HG03060 (cell line): ENCODE measurements around the gene LENEP.

ENCODE experiments used
- ATAC-seq: cut with Tn5 transposase; IDR thresholded peaks from one replicate; pipeline ENCODE4 v1.9.1; 2021; ENCODE audit warnings: low read depth, moderate number of reproducible peaks; ENCODE audit not compliant: unreplicated experiment

Gene LENEP, protein sequence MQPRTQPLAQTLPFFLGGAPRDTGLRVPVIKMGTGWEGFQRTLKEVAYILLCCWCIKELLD

DNA sequence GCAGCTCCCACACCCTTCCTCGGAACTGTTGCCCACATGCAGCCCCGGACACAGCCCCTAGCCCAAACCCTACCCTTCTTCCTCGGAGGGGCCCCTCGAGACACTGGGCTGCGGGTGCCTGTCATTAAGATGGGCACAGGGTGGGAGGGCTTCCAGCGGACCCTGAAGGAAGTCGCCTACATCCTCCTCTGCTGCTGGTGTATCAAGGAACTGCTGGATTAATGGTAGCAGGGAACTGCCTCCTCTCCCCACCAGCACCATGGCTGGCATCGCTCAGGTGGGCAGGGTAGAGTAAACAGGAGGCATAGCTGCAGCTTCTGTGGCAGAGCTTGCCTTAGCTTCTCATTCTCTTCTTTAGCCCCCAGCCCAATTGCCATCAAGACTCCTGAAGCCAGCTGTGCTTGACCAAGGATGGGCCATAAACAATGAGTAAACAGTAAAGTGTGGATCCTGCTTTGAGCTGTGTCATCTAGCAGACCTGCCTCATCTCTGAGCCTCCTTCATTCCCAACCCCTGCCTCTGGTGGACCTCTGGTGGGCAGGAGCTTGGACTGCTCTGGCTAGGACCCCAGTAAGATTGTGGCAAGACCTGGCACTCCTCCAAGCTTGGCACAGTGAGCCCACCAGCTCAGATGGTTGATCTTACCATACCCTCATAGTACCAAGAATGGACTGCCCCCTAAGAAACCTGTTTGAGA is at the start of gene LENEP:
TSS of gene LENEP (plus strand) at position 15 of the 697 bp plus-strand sequence. CDS start at position 37, 22 bp downstream.
- no peak for ATAC-seq

- ATAC-seq, result no peak
Observed at GRCh38 chr1:154943649-154944400, 49.6 kb upstream of the LENEP start.

DNA sequence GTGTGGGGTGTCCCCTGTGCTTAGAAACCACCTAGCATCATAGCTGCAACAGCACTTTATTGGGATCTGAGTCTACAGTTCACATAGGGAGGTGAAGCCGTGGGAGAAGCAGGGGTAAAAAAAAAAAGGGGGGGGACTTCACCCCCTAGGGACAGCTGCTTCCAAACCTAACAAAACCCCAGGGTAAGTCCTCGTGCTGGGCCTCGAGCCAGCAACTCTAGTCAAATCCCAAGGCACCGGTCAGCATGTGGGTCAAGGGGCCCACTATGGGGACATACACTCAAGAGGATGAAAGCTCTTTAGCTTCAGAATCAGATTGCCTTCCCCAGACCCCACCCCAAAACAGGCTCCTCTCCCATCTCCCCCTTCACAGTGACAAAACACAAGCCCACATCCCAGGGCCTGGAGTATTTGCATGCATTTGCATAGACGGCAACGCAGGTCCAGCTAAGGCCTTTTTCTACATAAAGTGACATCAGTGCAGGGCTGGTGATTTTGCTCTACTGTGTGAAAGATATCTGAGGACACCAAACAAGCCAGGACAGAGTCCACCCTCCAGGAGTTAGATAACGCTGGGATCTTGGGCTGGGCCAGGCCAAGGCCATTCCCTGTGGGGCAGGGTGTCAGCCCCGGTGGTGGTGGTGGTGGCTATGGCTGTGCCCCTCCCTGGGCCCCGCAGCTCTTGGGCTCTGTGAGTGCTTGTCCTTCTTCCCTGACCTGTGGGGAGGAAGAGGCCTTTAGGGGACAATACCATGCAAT is 48.8 kb upstream of the LENEP start:
- ATAC-seq, result no peak

DNA sequence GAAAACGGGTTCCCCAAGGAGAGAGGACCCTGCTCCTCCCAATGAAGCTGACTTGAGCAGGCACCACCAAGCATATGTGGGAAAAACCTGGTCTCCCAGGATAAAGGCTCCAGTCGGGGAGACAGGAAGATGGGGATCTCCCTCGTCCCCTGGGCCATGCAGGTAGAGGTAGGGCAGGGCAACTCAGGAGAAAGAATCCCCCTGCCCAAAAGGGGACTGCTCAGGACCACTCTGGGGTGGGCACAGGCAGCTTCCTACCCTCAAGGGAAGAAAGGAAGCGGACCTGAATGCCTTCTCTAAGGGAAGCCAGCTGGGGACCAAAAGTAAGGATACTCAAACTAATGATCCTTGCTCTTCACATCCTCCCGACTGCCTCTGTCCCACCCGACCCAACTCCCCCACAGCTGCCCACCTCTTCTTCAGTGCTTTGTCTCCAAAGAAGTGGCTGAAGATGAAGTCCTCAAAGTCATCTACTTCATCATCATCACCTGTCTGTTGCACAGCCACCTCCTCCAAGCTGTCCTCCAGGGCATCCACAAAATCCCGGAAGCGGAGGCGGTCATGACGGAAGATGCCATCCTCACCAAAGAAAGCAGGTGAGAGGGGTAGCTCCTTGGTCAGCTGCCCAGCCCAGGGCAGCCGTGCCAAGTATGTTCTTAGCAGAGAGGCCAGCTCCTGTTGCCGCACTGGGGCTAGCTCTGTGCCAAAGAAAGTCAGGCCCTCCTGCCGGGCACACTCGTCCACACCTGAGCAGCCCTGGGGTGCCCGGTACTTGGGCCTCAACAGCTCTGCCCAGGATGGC is 48.0 kb upstream of the LENEP start:
- no peak for ATAC-seq

- ATAC-seq, result no peak
Observed at GRCh38 chr1:154945962-154946850, 47.2 kb upstream of the LENEP start.

- no peak for ATAC-seq
Observed at GRCh38 chr1:154948079-154948478, 45.3 kb upstream of the LENEP start.

DNA sequence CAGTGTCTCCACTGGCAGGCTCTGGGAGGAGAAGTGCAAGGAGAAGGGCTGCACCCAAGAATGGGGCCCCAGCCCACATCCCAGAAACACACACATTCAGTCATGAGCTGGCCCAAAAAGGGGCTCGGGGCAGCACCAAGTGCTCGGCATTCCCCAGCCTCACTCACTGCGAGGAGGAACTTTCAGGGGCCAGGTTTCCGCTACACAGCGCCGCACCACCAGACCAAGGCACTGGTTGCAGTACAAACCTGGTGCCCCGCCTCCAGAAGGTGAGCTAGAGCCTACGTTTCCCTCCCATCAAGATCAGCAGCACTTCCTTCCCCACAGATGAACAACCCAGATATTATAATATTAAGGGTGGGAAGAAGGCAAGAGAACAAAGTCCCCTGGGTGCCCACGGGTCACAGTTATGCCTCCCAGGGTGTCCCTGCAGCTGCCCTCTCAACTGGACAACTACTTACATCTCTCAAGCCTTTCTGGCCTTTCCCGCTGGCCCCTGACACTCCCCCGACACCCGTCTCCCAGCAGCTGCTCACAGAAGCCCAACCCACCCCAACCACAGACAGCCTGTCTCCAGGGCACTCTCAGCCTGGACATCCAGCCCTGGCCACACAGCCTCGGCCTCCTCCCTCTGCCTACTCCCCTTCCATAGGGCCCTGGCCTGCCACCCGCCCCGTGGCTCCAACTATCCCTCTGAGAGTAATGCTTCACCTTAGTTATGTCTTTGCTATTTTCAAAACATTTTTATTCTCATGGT is 41.3 kb upstream of the LENEP start:
- ATAC-seq, result no peak

DNA sequence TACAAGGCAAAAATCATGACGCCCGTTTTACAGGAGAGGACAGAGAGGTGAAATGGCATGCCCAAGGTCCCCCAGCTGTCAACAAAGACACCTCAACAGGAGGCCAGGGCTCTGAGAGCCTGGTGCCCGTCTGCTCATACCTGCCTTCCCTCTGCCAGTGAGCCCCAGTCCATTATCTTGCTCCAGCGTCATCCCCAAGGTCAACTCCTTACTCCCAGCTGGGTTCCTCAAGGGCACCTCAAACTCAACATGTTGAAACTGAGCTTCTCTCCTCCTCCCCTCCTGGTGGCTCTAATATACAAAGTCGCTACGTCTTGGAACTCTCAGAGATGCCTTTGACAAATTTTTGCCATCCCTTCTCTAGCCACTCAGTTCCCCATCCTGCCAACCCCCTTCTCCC is 40.7 kb upstream of the LENEP start:
- ATAC-seq, result no peak

DNA sequence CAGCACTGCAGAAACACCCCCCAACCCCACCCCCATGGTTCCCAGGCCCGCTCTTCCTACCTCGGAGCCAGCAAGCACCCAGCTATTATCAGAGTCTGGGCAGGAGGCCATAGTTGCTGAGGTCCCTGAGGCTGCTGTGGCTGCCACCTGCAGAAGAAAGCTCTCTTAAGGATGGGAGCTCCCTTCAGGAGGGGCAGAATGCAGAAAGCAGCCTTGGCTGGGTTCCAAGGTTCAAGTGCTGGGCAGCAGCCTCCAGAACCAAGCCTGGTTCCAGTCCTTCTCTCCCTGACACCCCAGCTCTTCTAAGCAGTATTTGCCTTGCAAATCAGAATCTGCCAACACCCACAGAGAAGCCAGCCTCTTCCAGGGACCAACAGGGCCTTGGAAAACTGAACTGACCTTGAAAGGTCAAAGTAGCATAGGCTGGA is 39.8 kb upstream of the LENEP start:
- ATAC-seq, result no peak

DNA sequence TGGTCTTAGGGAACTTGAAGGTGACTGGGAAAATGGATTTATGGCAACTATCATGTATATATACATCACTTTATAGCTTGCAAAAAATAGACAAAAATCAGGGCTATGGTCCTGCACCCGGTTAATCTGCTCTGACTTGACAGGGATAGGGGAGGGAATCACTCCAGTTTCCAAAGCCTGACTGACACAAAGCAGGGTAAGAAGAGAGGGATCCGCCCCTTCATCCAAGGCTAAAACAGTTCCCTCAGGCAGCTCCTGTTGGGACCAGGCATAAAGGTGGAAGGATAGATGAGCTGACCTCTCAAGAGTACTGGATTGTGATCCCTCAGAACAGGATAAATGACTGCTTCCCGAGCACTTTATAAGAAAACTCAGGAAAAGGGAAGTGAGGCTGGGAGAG is 38.8 kb upstream of the LENEP start:
- no peak for ATAC-seq

DNA sequence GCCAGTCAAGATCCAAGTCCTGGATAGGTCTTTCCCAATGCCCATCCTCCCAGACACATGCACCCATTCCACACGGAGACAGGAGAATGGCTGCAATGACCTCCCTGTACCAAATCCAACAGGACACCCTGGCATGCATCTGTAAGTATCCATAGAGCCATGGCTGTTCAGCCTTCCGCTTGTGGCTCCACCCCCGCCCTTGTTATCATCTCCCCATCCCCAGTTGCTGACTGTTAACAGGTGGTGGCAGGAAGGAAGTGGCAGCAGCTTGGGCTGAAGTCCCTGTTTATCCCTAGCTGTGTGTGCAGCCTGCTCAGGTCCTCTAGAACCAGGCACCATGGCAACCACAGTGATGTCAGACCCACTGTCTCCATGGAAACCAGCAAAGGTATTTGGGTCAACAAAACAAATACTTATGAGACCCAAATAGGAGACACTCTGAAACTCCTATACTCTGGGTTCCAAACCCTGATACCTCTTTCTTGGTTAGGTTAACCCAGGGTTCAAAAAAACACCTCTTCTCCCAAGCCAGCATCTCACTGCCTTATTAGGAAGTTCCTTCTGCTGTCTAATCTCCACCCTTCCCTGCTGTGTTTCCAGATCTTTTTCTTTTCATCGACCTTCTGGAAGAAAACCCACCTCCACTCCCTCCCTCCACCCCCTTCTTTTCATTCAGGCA is 38.2 kb upstream of the LENEP start:
- no peak for ATAC-seq

- ATAC-seq, result no peak
Observed at GRCh38 chr1:154955718-154956543, 37.5 kb upstream of the LENEP start, which contains the start of gene PBXIP1. Gene PBXIP1, minus strand, starts transcription at chr1:154956099. Its CDS starts 2,378 bp downstream, at chr1:154953721.

GRCh38 chr1:154956544-154956941 is 36.8 kb upstream of the LENEP start:
- no peak for ATAC-seq

GRCh38 chr1:154957091-154957657 is 36.2 kb upstream of the LENEP start:
- ATAC-seq, result no peak

GRCh38 chr1:154958036-154958435 is 35.4 kb upstream of the LENEP start:
- ATAC-seq, result no peak

DNA sequence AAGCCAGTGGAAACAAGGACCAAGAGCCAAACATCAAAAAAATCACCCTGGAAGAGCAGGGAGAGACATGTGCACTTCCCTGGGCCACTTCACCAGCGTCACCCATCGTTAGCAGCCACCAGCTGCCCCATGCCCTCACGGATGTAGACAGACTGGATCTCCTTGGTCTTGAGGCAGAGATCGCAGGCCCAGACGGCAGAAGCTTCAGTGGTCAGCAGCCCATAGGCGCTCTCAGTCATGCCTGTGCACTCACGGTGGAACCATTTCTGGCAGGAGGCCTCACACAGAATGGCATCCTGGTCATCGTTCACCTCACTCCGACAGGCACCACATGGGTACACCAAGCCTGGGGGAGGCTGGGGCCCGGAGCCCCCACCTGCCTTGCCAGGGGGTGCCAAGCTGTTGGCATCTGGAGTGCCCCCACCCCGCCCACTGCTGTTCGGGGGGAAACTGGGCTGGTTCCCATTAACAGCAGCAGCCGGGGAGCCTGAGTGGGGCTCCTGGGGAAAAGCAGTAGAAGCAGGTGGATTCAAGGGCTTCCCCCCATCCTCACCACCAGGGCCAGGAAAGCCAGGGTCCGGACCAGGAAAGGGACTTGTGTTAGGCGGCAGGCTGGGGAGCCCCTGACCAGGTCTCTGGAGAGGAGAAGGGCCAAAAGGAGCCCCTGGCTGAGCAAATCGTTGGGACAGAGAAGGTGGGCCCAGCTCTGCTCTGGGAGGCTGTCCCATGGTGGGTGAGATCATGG is 34.5 kb upstream of the LENEP start:
- no peak for ATAC-seq
